ENCODE data around the gene PAPPA2.

PAPPA2 gene

GRCh38 chr1:176699821-176700220 is 236.8 kb downstream of the PAPPA2 start:
- POLR2A ChIA-PET (ENCODE audit: low non-redundant PET) = no interaction called here
- no peak for DNase-seq (ENCODE audit: low spot score)

GRCh38 chr1:176701151-176701866 is 238.3 kb downstream of the PAPPA2 start:
- CTCF ChIA-PET = interaction anchor here (0.8 kb wide), 1 partner anchor 10 kb away, joined by 3 read pairs; no protein-coding TSS in a partner anchor
- no peak for DNase-seq (ENCODE audit: low spot score)
- H3K27ac ChIP-seq = no peak overlapping the region
- POLR2A ChIA-PET (ENCODE audit: low non-redundant PET) = no interaction called here
- TF ChIP-seq CTCF (conservative IDR thresholded peaks at IDR 0.05; ENCODE audit: low read depth) = no peak

More at GRCh38 chr1:176699821-176700220, 236.8 kb downstream of the PAPPA2 start:
- no peak overlapping the region for H3K27ac ChIP-seq
- no peak for TF ChIP-seq CTCF (conservative IDR thresholded peaks at IDR 0.05; ENCODE audit: low read depth)
- CTCF ChIA-PET = no interaction called here

- ChIA-PET POLR2A (ENCODE audit: low non-redundant PET) (no interaction called here), CTCF (no interaction called here)
- H3K27ac ChIP-seq = no peak overlapping the region
- DNase-seq (ENCODE audit: low spot score) = no peak
- TF ChIP-seq CTCF (conservative IDR thresholded peaks at IDR 0.05; ENCODE audit: low read depth) = no peak
Measured at GRCh38 chr1:176702901-176703300, 239.9 kb downstream of the PAPPA2 start.

GRCh38 chr1:176705585-176705984 is 242.6 kb downstream of the PAPPA2 start:
- H3K27ac ChIP-seq = no peak overlapping the region
- TF ChIP-seq CTCF (conservative IDR thresholded peaks at IDR 0.05; ENCODE audit: low read depth) = no peak
- ChIA-PET POLR2A (ENCODE audit: low non-redundant PET) (no interaction called here), CTCF (interaction anchor here (0.6 to 1.3 kb wide), 2 partner anchors 14 to 221 kb away, joined by 3 read pairs; no protein-coding TSS in a partner anchor)
- DNase-seq (ENCODE audit: low spot score) = no peak

- no peak for DNase-seq (ENCODE audit: low spot score)
- no peak for TF ChIP-seq CTCF (conservative IDR thresholded peaks at IDR 0.05; ENCODE audit: low read depth)
- POLR2A ChIA-PET (ENCODE audit: low non-redundant PET) = no interaction called here
- CTCF ChIA-PET = interaction anchor here (0.6 to 0.9 kb wide), 2 partner anchors 25 to 181 kb away, joined by 3 to 4 read pairs; no protein-coding TSS in a partner anchor
- H3K27ac ChIP-seq = no peak overlapping the region
Measured at GRCh38 chr1:176717066-176717750, 254.2 kb downstream of the PAPPA2 start.

- TF ChIP-seq CTCF (conservative IDR thresholded peaks at IDR 0.05; ENCODE audit: low read depth) = no peak
- ChIA-PET POLR2A (ENCODE audit: low non-redundant PET) (no interaction called here), CTCF (interaction anchor here (0.6 kb wide), 1 partner anchor 209 kb away, joined by 3 read pairs; no protein-coding TSS in a partner anchor)
Measured at GRCh38 chr1:176719447-176719846, 256.5 kb downstream of the PAPPA2 start.

More at GRCh38 chr1:176719447-176719846, 256.5 kb downstream of the PAPPA2 start:
- no peak overlapping the region for H3K27ac ChIP-seq
- DNase-seq (ENCODE audit: low spot score) = no peak

Data from RWPE1 (cell line).